ENCODE data around the gene PIM2. TPM values are rescaled to one million over a fixed set of nuclear protein-coding genes. Genes with fewer than 3 reads are reported as not detected.
"Not testable (repeated sequence)": the region's sequence is repeated elsewhere in the genome, so short reads cannot be mapped to it uniquely, and the experiment has no call there.

The PIM2 gene
- total and polyA plus RNA-seq, 9 of the 15 experiments (the other 6 are each of a cell fraction or from before 2014, with no cell fraction given) = 67.6 to 191 (median 108) TPM

DNA sequence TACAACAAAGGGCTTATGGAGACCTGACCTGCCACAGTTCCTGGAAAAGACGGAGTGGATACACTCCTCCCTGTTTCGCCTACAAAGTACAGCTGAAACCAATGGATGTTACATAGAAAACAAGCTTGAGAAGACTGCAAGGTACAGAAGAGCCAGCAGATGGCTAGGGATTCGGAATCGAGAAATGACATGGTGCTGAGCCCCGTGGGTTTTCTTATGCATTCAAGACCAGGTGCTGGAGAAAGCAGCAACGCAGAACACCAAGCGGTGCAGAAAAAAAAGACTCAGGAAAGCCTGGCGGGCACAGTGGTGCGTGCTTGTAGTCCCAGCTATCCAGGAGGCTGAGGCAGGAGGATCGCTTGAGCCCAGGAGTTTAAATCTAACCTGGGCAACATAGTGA is 35.1 kb downstream of the PIM2 start:
- 39% methylated on average over 10 of the region's 10 CpGs for WGBS (ENCODE audit: insufficient coverage, low coverage, missing lambda C conversion rate)
- no TSS peak for BruUV-seq (replicated peaks)
- Histone ChIP-seq H3K36me3 (ENCODE audit: control insufficient read depth, insufficient read depth, low read length) (no peaks in the 10 kb centered on the region), H3K4me2 (ENCODE audit: insufficient read depth, low read length) (no peak overlapping the region), H3K79me2 (ENCODE audit: control insufficient read depth, insufficient read depth, low read length) (no peaks in the 10 kb centered on the region), H3K4me3 (no peak overlapping the region), H2AFZ (ENCODE audit: low read depth, low read length) (peak overlapping the region; percentile 59; the same call in 1 of the 2 replicates), H3K9me3 (replicated peaks; ENCODE audit: control insufficient read depth, insufficient read depth, low read depth, low read length) (no peaks in the 10 kb centered on the region), H3K9me1 (ENCODE audit: control insufficient read depth, insufficient read depth, low read length) (no peaks in the 10 kb centered on the region), H4K20me1 (replicated peaks; ENCODE audit: control insufficient read depth, insufficient read depth, low read length) (no peaks in the 10 kb centered on the region), H3K9ac (ENCODE audit: insufficient read depth in 1 of 2, low read depth in 2 of 2, low read length in 2 of 2) (no peak overlapping the region), H3K27me3 (ENCODE audit: control insufficient read depth in 2 of 2, insufficient read depth in 2 of 2, low read length in 2 of 2) (no peaks in the 10 kb centered on the region), H3K4me1 (replicated peaks in 1 of 2; ENCODE audit: control insufficient read depth in 2 of 2, insufficient read depth in 2 of 2, low read length in 2 of 2) (no peaks in the 10 kb centered on the region; a peak in 2 of 5 replicates), H3K27ac (ENCODE audit: extremely low read depth, low read depth, low read length) (no peak overlapping the region)
- ATAC-seq (peak; percentile 75), DNase-seq (ENCODE audit: extremely low read depth in 1 of 4, low spot score in 3 of 4) (no peak), FAIRE-seq (no peak)
- TF ChIP-seq FOXK1 (CRISPR knock-in tag; IDR thresholded peaks at IDR 0.05; ENCODE audit: borderline replicate concordance) = no peak
- TF ChIP-seq ZNF551 (CRISPR knock-in tag; IDR thresholded peaks at IDR 0.05) = no peak
- TF ChIP-seq ZNF121 (CRISPR knock-in tag; conservative IDR thresholded peaks at IDR 0.05) = peak; percentile 46
- TF ChIP-seq PRDM10 (IDR thresholded peaks at IDR 0.05; ENCODE audit: partially characterized antibody) = peak; percentile 26
- ChIA-PET CTCF (ENCODE audit: low intra/inter-chr PET ratio) (no interaction called here), POLR2A (no interaction called here)
- in situ Hi-C loops (cut with MboI) = no loop called here
- intact Hi-C loops (cut with micrococcal nuclease) = no loop called here

DNA sequence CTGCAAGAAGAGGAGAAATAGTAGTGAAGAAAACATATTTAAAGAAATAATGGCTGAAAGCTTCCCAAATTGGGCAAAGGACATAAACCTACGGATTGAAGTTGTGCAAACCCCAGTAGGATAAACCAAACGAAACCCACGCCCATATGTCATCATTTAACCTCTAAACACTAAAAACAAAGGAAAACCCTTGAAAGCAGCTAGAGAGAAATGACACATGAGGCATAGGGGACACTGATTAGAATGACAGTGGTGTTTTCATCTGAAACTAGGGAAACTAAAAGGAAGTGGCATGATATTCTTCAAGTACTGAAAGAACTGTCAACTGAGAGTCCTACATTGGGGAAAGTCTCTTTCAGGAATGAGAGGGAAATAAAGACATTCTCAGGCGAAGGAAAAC is 41.9 kb downstream of the PIM2 start:
- H4K20me1 ChIP-seq (replicated peaks; ENCODE audit: control insufficient read depth, insufficient read depth, low read length); intact Hi-C loops (cut with micrococcal nuclease); H3K9ac ChIP-seq (ENCODE audit: insufficient read depth in 1 of 2, low read depth in 2 of 2, low read length in 2 of 2); H3K9me3 ChIP-seq (replicated peaks; ENCODE audit: control insufficient read depth, insufficient read depth, low read depth, low read length); H3K79me2 ChIP-seq (ENCODE audit: control insufficient read depth, insufficient read depth, low read length); H3K27ac ChIP-seq (ENCODE audit: extremely low read depth, low read depth, low read length); POLR2A ChIA-PET; H3K9me1 ChIP-seq (ENCODE audit: control insufficient read depth, insufficient read depth, low read length); H3K4me3 ChIP-seq; BruUV-seq (replicated peaks); H3K36me3 ChIP-seq (ENCODE audit: control insufficient read depth, insufficient read depth, low read length); CTCF ChIA-PET (ENCODE audit: low intra/inter-chr PET ratio); in situ Hi-C loops (cut with MboI); DNase-seq (ENCODE audit: extremely low read depth in 1 of 4, low spot score in 3 of 4); H3K27me3 ChIP-seq (ENCODE audit: control insufficient read depth in 2 of 2, insufficient read depth in 2 of 2, low read length in 2 of 2); H3K4me2 ChIP-seq (ENCODE audit: insufficient read depth, low read length); H3K4me1 ChIP-seq (replicated peaks in 1 of 2; ENCODE audit: control insufficient read depth in 2 of 2, insufficient read depth in 2 of 2, low read length in 2 of 2): not testable (repeated sequence)
- peak; percentile 55 for ATAC-seq
- 14% methylated on average over 4 of the region's 4 CpGs for WGBS (ENCODE audit: insufficient coverage, low coverage, missing lambda C conversion rate)
- peak overlapping the region; percentile 45; the same call in 1 of the 2 replicates for H2AFZ ChIP-seq (ENCODE audit: low read depth, low read length)
- peak; percentile 81 for FAIRE-seq

Data from K562 (cell line).